AG04449 (cell line): ENCODE results near the gene SHPK.

Source experiments
- CTCF ChIA-PET: fragments of 350-600 bp; formaldehyde crosslinking; extraction: SDS; loops from one replicate; lab custom pipeline; 2021; ENCODE audit warnings: antibody characterized with exemption; lab: Yijun Ruan, JAX
- POLR2A ChIA-PET: fragments of 400-600, 350-600 bp; formaldehyde crosslinking; extraction: SDS; loops from one replicate; lab custom pipeline; 2020; ENCODE audit warnings: antibody characterized with exemption, inconsistent platforms; lab: Yijun Ruan, JAX
- DNase-seq: peaks from one replicate; pipeline ENCODE4 v3.0.0-alpha.2; 2010; ENCODE audit warnings: low read depth, low spot score
- H3K4me3 ChIP-seq: 2 replicates; pipeline ENCODE4 v1.5.1; 2011; ENCODE audit warnings: low read depth, mild to moderate bottlenecking, control low read depth, low read length
- CTCF ChIP-seq: IDR thresholded peaks from one replicate; pipeline ENCODE4 v1.5.1; 2011; ENCODE audit warnings: mild to moderate bottlenecking, moderate library complexity, low read length, control low read depth, inconsistent platforms; ENCODE audit not compliant: insufficient read depth; ENCODE audit errors: missing control alignments

SHPK gene

GRCh38 chr17:3615160-3615870 lies 20.7 kb downstream of the SHPK start:
- no peak for DNase-seq
- H3K4me3 ChIP-seq, result no peak overlapping the region
- CTCF ChIA-PET, result no interaction called here
- POLR2A ChIA-PET, result no interaction called here
- TF ChIP-seq CTCF, result no peak

GRCh38 chr17:3613124-3613523 lies 22.9 kb downstream of the SHPK start:
- DNase-seq, result no peak
- TF ChIP-seq CTCF, result no peak
- ChIA-PET POLR2A (no interaction called here), CTCF (no interaction called here)
- no peak overlapping the region for H3K4me3 ChIP-seq

- POLR2A ChIA-PET, result no interaction called here
- TF ChIP-seq CTCF, result no peak
- H3K4me3 ChIP-seq, result no peak overlapping the region
- no peak for DNase-seq
- CTCF ChIA-PET, result interaction anchor here (1.5 kb wide), 1 partner anchor 13 kb away, joined by 5 read pairs; no protein-coding TSS in a partner anchor
Observed at GRCh38 chr17:3610523-3610922, 25.5 kb downstream of the SHPK start.

GRCh38 chr17:3609689-3610088 lies 26.4 kb downstream of the SHPK start:
- no peak for TF ChIP-seq CTCF
- CTCF ChIA-PET, result no interaction called here
- H3K4me3 ChIP-seq, result no peak overlapping the region
- DNase-seq, result no peak
- POLR2A ChIA-PET, result no interaction called here

- H3K4me3 ChIP-seq, result no peak overlapping the region
- ChIA-PET POLR2A (interaction anchor here (1.2 kb wide), 1 partner anchor 32 kb away, joined by 4 read pairs; the partner anchor contains the start of genes CTNS and SHPK), CTCF (interaction anchor here (1.4 to 2.7 kb wide), 2 partner anchors 15 to 44 kb away, joined by 4 to 13 read pairs; no protein-coding TSS in a partner anchor)
- DNase-seq, result no peak
- no peak for TF ChIP-seq CTCF
Observed at GRCh38 chr17:3603870-3604259, 32.2 kb downstream of the SHPK start.

- no peak overlapping the region for H3K4me3 ChIP-seq
- no peak for TF ChIP-seq CTCF
- CTCF ChIA-PET, result interaction anchor here (1.3 to 2.7 kb wide), 4 partner anchors 11 to 45 kb away, joined by 3 to 13 read pairs (median 5); no protein-coding TSS in a partner anchor
- POLR2A ChIA-PET, result interaction anchor here (1.2 kb wide), 1 partner anchor 33 kb away, joined by 4 read pairs; the partner anchor contains the start of genes CTNS and SHPK
- DNase-seq, result peak; percentile 24
Observed at GRCh38 chr17:3603119-3603869, 32.8 kb downstream of the SHPK start.
